Amniotic stem cell (primary cell): ENCODE measurements around the gene SNRPA.
"Not testable (repeated sequence)": the region's sequence is repeated elsewhere in the genome, so short reads cannot be mapped to it uniquely, and the experiment has no call there.

Experiments used
- DNase-seq: peaks from one replicate; lab custom pipeline; 2025; lab: John Stamatoyannopoulos, UW

Gene SNRPA

DNA sequence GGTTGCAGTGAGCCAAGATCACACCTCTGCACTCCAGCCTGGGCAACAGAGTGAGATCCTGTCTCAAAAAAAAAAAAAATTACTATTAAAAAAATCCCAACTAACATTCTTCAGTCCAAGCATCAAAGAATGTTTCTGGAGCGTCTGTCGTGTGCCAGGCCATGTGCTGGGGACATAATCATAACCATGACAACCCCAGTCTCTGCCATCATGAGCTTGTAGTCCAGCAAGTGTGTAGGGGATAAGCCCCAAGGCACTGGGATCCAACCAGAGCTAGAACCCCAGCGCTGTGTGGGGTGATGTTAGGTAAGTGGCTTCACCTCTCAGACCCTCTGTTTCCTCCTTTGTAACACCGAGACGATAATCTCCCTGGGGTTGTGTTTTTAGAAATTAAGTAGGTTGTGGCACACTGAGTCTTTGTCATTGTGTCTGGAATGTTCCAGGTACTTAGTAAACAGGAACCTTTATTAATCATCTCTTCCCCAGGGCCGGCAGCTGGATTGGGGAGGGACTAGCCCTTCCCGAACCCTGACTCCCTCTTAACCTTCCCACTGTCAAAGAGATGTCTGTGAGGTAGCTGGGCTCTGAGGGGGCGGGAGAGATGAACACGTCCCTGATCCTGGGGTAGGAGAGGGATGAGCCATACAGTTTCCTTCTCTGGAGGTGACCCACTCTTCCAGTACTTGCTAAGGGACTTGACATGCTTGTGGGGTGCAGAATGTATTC, 28.9 kb upstream of the SNRPA start:
- no peak for DNase-seq

GRCh38 chr19:40723661-40724254, 27.2 kb upstream of the SNRPA start:
- DNase-seq, result no peak

DNA sequence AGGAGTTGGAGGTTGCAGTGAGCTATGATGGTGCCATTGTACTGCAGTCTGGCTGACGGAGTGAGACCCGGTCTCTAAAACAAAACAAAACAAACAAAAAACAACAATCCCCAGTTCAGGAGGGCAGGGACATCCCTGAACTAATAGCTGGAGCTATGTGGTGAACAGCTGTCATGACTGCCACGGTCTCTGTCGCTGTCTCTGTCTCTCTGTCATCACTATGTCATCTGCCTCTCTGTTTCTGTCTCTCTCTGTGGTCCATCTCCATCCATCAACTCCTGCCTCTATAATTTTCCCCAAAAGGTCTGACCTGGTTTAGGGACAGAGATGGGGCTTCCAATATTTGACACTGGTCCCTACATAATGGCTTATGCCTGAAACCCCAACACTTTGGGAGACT, 26.7 kb upstream of the SNRPA start:
- no peak for DNase-seq

GRCh38 chr19:40724855-40725254, 26.1 kb upstream of the SNRPA start:
- no peak for DNase-seq

- DNase-seq, result no peak
Measured at GRCh38 chr19:40726279-40726678, 24.7 kb upstream of the SNRPA start.

- not testable (repeated sequence) for DNase-seq
Measured at GRCh38 chr19:40730065-40730464, 20.9 kb upstream of the SNRPA start.

GRCh38 chr19:40732304-40732703, 18.7 kb upstream of the SNRPA start:
- DNase-seq, result not testable (repeated sequence)

GRCh38 chr19:40733149-40733548, 17.9 kb upstream of the SNRPA start:
- no peak for DNase-seq

DNA sequence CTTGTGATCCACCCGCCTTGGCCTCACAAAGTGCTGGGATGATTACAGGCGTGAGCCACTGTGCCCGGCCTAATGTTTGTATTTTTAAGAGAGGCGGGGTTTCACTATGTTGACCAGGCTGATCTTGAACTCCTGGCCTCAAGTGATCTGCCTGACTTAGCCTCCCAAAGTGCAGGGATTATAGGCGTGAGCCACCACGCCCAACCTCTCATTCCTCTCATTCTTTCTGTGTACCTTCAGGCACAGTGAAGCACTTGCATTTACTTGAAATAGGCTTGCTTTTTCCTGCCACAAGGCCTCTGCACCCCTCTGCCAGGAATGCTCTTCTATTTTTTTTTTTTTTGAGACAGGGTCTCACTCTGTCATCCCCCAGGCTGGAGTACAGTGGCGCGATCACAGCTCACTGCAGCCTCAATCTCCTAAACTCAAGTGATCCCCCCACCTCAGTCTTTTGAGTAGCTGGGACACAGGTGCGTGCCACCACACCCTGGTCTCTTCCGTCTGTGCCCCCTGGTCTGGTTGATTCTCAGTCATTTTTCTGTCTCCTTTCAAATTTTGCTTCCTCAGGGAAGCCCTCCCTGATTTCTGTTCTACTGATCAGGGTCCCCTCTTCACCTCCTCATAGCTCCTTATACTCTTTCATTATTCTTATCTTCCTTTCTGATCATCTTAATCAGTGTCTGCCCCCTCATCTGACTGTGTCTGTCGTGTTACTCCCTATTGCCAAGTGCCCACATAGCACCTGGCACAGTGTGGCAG, 15.8 kb upstream of the SNRPA start:
- no peak for DNase-seq

DNA sequence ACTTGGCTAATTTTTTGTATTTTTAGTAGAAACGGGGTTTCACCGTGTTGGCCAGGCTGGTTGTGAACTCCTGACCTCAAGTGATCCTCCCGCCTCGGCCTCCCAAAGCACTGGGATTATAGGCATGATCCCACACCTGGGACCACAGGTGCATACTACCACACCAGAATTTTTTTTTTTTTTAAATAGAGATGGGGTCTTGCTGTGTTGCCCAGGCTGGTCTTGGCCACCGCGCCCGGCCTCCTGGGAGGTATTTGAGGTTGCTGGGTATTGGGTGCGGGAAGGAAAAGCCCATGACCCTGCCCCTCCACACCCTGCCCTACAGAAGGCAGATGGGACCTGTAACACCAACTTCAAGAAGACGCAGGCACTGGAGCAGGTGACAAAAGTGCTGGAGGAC, 14.3 kb upstream of the SNRPA start:
- DNase-seq, result no peak

DNA sequence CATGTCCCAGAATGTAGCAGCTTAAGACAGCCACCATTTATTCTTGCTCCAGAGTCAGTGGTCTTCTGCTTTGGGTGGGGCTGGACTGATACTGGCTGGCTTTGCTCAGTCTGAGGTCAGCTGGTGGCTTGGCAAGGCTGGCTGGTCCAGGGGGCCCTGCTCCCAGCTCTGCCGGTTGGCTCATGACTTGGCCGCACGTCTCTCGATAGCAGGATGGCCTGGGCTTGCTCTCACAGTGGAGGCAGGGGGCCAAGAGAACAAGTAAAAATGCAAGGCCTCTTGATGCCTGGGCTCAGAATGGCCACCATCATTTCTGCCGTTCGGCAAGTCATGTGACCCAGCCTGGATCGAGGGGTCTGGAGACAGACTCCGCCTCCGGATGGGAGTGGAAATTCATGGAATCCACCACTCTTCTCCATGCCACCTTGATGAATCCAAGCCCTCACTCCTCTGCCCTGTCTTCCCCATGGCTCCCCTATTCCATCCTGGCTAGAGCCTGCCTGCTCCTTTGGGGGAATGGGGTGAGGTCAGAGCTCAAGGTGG, 13.8 kb upstream of the SNRPA start:
- DNase-seq, result no peak

- no peak for DNase-seq
Measured at GRCh38 chr19:40739030-40739839, 11.8 kb upstream of the SNRPA start.

DNA sequence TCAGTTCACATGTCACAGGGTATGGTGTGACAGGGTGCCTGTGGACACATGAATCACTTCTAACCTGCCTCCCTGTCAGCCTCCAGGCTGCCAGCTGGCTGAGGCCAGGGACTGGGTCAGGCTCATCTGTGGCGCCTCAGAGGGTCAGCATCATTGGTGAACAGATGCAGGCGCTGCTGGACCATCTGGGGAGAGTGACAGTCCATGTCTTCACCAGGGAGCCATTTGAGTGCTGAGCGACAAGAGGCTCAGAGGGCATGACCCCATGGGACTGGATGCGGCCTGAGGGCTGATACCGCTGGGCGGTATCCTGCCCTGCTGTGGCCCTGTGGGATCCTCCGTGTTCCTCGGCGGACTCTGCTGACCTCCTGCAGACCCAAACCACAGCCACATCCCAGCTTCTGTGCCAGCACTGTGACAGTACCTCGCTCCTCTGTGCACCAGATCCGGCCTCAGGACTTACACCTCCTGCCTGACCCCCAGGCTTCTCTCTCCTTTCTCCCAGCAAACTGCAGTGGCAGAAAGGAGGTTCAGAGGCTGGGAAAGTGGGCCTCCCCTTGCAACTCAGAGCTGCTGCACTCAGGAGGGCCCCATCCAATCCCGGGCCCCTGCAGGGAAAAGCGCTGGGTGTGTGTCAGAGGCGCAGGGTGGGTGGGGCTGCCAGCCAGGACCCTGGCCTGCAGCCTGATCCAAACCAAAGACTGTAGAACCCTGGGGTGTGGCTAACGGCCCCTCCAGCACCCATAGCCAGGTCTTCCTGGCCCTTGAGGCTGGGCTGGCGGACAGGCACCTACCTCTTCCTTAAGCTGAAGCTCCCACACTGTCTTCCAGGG, 10.9 kb upstream of the SNRPA start:
- no peak for DNase-seq

GRCh38 chr19:40740747-40741146, 10.3 kb upstream of the SNRPA start:
- DNase-seq, result no peak

DNA sequence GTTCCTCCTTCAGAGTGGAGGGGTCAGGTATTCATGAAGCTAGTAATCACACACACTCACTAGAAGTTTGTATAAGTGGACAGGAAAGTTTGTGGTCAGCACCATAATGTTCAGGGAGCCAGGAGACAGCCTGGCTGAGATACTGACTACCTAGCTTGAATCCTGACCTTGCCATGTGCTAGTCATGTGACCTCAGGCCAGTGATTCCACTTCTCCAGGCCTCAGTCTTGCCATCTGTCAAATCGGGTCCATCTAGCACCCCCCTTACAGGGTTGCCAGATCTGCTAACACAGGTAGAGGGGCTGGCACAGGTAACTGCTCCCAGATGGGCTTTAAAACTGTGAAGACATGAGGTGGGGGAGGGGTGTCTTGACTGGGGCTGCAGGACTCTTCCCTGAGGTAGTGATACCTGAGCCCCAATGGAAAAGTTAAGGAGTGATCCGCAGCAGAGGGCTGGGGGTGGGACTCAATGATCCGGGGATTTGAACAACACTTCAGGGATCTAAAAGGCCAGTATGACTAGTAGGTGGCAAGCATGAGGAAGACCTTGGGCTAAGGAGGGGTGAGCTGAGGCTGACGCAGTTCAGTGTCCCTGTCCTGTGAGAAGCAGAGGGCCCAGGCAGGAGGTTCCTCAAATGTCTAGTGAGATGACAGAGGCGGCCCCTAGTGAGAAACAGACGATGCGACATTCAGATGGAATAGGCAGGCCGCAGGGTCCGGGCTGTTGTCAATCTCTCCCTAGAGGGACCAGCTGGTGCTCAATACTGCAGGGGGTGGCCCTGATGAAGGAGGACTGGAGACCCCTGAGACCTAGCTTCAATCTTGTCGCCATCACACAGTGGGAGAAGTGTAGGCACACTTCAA, 9.2 kb upstream of the SNRPA start:
- DNase-seq, result no peak

DNA sequence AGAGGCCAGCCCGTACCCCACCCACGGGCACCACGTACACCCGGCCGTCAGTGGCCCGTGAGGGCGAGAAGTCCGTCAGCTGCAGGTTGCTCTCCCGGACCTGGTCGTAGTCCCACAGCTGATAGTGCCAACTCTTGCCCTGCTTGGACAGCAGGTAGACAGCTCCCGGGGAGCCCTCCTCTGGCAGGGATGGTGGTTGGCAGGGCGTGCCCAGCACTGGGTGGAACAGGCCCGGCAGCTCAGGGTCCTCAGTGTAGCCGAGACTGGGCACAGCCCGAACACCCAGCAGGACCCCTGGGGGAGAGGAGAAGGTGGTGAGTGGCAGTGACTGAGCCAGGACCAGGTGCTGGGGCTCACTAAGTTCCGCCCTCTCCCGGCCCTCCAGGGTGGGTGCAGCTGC, 8.5 kb upstream of the SNRPA start:
- DNase-seq, result no peak

DNA sequence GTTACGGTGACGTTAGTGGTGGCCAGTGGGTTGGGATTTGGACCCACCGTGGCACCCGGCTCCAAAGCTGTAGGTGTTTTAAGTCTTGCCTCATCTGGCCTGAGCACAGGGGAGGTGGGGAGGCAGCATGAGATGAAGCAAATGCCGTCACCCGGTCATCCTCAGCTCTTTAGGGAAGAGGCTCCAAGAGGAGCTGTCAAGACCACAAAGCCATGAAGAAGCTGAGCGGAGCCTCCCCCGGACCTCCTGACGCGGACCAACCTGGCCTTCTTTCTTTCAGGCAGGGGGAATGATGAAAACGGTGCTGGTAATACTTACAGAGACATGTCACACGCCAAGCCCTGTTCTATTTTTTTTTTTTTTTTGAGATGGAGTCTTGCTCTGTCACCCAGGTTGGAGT, 8.1 kb upstream of the SNRPA start:
- DNase-seq, result no peak

DNA sequence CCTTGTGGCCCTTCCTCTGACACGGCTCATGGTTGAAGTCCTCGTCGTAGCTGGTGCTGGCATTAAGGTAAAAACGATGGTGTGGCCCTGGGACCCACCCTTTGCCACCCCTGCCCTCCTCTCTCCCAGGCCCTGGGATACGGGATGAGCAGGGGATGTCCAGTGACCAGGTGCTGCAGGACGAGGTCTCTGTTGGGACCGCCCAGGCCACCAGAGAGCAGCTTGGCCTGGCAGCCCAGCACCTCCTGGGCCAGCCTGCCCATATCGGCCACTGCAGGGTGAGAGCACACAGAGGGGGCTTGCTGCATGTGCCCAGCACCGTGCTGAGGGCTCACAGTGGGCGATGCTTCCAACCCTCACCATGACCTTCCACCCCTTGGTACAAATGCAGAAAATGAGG, 7.1 kb upstream of the SNRPA start:
- no peak for DNase-seq

DNA sequence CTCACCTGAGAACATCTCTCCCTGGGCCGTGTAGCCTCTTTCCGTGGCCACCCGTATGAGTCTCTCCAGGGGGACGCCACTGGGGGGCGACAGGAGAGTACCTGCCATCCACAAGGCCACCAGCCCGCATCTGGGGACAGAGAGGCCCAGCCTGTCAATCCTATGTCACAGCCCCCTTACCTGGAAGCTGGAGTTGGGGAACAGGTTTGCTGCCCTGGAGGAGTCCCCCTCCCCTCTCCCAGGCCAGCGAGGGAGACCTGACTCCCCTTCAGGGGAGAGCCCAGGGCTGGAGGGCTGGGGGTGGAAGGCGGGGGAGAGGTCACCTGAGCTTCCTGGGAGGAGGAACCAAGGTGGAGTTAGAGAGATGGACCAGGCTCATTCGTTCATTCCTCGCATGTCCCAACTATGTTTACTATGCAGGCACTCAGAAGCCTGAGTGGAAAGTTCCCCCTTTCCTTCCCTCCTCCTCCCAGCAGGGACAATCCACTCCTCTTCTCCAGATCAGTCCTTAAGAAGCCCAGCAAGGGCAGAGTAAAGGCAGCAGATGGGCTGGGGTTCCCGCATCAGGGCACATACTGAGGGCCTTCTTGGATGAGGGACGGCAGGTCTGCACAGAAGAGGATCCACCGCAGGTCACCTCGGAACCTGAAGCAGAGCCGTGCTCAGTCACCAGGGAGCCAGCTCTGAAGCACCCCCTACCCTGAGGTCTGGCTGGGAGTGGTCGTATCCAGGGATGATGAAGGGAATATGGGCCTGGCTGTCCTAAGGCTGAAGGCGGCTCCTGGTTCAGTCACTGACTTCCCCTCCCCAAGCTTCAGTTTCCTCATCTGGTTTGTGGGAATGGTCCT, 6.2 kb upstream of the SNRPA start:
- no peak for DNase-seq
